ENCODE measurements around the gene CCDC86. TPM values are rescaled to one million over a fixed set of nuclear protein-coding genes. Genes with fewer than 3 reads are reported as not detected.

The CCDC86 gene
- total and polyA plus RNA-seq, 9 of the 15 experiments (the other 6 are each of a cell fraction or from before 2014, with no cell fraction given), result 4.6 to 102 (median 25.2) TPM

GRCh38 chr11:60841797-60842667, at the start of gene CCDC86 (continued):
- TF ChIP-seq ASH1L (IDR thresholded peaks at IDR 0.05; ENCODE audit: borderline replicate concordance, low read depth, partially characterized antibody) (no peak), ATF6 (CRISPR knock-in tag; IDR thresholded peaks at IDR 0.05) (peak; percentile 94), THRA (IDR thresholded peaks at IDR 0.05) (no peak), MYC (IDR thresholded peaks at IDR 0.05; ENCODE audit: low read depth, low read length) (peak; percentile 100), MYC (CRISPR knock-in tag; IDR thresholded peaks at IDR 0.05; ENCODE audit: borderline replicate concordance, low read depth) (peak; percentile 92), RNF219 (CRISPR knock-in tag; IDR thresholded peaks at IDR 0.05) (no peak), IFI16 (CRISPR knock-in tag; IDR thresholded peaks at IDR 0.05) (no peak), HNRNPH1 (optimal IDR thresholded peaks at IDR 0.05; ENCODE audit: low read depth, low read length) (no peak), TOE1 (IDR thresholded peaks at IDR 0.05; ENCODE audit: borderline replicate concordance) (peak; percentile 72; the same call in 1 of the 2 replicates), TOE1 (CRISPR knock-in tag; IDR thresholded peaks at IDR 0.05; ENCODE audit: borderline replicate concordance, low read depth) (no peak), RCOR1 (IDR thresholded peaks at IDR 0.05; ENCODE audit: borderline replicate concordance in 1 of 2, low read depth in 2 of 2, low read length in 2 of 2) (no peak; a peak in 1 of 4 replicates), NFIX (CRISPR knock-in tag; IDR thresholded peaks at IDR 0.05; ENCODE audit: low read depth) (no peak), ZNF507 (tag; conservative IDR thresholded peaks at IDR 0.05) (no peak), CREB1 (IDR thresholded peaks at IDR 0.05) (peak; percentile 100), CREB1 (CRISPR knock-in tag; IDR thresholded peaks at IDR 0.05) (peak; percentile 100), HOMEZ (CRISPR knock-in tag; IDR thresholded peaks at IDR 0.05) (no peak), ZNF551 (CRISPR knock-in tag; IDR thresholded peaks at IDR 0.05) (no peak), EHMT2 (IDR thresholded peaks at IDR 0.05) (no peak), ZFP1 (CRISPR knock-in tag; IDR thresholded peaks at IDR 0.05) (no peak), TCFL5 (CRISPR knock-in tag; conservative IDR thresholded peaks at IDR 0.05) (no peak), ZNF212 (CRISPR knock-in tag; IDR thresholded peaks at IDR 0.05) (0 out of 2 replicates have a peak, but pooled peaks have one; percentile 40), L3MBTL2 (IDR thresholded peaks at IDR 0.05) (peak; percentile 91)
